Lower leg skin (tissue), 3 donors: ENCODE results near the gene RNF186.

Source experiments
- CTCF ChIP-seq, 3 donors: fragments of 450-650 bp; IDR thresholded peaks; one replicate each; pipeline ENCODE4 v1.5.1; 2016; ENCODE audit warnings: antibody characterized with exemption in 3 of 3, mild to moderate bottlenecking in 3 of 3, moderate library complexity in 2 of 3
- POLR2A ChIP-seq, 2 donors: fragments of 450-650 bp; IDR thresholded peaks; one replicate each; pipeline ENCODE4 v1.6.1; 2016 to 2017; ENCODE audit warnings: antibody characterized with exemption in 2 of 2, mild to moderate bottlenecking in 1 of 2, moderate library complexity in 1 of 2

DNA sequence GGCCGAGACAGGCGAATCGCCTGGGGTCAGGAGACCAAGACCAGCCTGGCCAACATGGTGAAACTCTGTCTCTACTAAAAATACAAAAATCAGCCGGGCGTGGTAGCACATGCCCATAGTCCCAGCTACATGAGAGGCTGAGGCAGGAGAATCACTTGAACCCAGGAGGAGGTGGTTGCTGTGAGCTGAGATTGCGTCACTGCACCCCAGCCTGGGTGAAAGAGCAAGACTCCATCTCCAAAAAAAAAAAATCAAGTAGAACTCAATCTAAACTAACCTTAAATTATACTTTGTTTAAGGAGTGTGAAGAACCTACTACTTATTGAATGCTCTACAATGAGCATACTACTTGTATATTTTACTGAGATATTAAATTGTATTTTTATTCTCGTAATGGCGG is 30.5 kb upstream of the RNF186 start:
- TF ChIP-seq CTCF (IDR thresholded peaks at IDR 0.05) (no peak), POLR2A (IDR thresholded peaks at IDR 0.05) (no peak)
